Eye (tissue), 1 donor: ENCODE measurements around the gene PFDN1.

Source experiments
- DNase-seq: peaks from one replicate; pipeline ENCODE4 v3.0.0-alpha.2; 2015

PFDN1 gene

DNA sequence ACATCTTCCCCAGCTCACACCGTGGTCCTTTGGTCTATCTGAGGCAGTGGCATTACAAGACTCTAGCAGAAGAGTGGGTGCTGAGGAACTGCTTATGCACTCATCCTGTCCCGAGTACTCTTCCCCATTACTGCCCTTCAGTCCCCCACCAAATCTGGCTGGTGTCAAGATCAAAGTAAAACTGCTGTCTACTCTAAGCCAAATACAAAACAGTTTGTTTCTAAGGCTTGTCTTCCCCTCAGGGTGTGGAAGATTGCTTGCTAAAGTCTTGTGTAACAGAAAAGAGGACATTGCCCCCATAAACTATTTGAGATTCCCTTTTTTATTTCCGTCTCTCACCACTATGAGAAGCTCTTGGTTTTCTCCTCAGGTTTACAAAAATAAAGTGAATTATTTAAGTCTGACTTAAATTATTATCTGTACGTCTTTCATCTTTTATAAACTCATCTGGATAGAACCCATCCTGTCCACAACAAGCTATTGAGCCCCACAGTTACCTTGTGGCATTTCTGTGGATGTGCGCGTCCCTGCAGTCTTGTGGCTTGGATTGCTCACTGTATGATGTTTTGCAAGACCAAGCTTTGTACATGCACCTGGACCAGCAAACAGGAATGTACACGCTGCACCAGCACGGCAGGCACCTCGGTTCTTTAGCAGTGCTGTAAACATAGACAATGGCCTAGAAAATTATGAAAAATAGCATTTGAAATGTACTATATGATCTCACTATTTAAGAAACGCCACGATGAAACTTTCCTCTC lies 66.9 kb downstream of the PFDN1 start:
- DNase-seq, result no peak

DNA sequence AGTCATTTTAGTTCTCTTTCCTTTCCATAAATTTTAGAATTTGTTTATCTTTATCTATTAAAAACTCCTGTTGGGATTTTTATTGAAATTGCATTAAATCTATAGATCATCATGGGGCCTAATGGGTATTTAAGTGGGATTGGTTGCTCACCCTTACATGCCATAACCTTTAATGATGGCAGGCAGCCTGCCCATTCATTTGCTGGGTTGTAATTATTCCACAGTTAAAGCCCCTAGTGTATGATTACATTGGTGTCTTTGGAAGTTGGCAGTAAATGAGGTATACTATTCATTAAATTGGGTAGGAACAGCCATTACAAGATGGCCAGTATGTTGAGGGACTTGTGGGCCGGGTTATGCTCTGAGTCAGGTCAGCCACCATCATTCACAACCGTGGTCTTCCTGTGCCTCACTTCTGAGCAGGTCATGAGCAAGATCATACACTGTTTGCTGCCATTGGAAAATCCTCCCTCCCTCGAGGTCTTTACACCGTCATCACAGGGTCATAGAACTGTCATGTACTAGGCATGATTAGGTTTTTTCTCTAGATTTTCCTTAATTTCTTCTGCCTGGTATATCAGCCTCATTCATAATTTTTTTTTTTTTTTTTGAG lies 68.4 kb downstream of the PFDN1 start:
- no peak for DNase-seq

DNA sequence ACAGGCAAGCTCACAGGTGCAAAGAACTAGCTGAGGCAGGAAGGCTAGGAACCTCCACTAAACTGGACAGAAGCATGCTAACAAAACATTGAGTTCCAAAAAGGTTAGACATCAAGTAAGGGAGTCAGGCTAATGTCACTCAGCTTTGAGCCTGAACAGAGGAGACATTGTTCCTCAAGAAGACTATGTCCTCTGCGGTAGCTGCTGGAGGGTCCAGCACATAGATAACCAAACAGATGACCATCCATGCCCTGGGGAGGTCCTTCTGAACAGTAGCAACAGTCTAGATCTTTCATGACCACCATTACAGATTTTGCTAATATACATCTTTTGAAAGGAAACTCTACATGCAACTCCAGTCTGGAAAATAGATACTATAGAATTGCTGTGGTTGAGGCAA lies 70.2 kb downstream of the PFDN1 start:
- DNase-seq, result no peak

DNA sequence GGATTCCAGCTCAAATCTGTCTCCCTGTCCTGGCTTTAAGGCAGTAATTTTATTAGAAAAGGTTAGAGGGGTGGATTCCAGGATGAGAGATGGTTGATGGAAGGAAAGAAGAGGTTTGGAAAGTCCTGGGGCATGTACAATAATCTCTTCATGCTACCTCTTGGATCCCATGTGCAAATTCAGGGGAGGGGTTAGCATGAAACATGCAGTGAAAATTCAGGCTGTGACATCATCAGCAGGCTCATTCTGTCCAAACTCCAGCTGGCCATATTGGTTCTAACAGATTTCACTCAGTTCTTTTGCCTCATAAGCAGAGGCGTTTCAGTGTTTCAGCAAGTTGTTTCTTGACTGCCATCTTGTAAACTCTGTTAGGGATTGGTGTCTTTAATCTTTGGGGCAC lies 72.5 kb downstream of the PFDN1 start:
- DNase-seq, result no peak

DNA sequence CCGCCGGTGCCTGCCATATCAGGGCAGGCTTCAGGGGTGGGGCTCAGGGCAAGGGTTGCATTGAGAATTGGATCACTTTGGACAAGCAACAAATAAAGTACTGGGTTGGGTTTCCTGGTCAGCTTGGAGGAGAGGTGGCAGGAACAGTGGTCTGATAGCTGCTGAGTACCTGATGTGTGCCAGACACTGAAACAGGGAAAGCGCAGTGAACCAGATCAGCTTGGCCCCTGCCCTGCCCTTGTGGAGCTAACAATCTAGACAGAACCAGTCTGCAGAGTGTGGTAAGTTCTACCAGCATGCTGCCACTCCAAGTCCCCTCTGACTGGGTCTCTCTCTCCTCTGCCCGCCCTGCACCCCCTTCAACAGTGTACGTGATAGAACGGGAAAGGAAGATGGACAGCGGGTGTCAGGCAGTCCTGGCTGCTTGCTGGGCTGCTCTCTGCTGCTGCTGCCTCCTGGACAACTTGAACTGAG lies 74.5 kb downstream of the PFDN1 start:
- no peak for DNase-seq

DNA sequence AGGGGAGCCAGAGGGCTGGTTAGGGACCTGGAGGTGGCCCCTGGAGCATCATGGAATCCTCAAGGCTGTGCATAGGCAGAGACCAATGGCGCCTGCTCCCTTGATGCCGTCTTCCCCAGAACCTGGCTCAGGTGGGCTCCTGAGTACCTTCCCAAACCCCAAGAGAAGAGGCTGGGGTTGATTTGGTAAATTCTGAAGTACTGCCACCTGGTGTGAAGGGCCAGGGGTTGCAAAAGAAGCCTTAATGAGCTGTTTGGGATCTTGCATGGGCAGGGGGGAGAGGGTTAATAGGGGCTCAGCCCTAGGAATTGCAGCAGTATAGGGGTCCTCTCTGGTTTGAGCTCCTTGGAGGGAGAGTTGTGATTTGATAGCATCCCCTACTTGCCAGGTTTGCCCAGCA lies 75.9 kb downstream of the PFDN1 start:
- DNase-seq, result no peak

DNA sequence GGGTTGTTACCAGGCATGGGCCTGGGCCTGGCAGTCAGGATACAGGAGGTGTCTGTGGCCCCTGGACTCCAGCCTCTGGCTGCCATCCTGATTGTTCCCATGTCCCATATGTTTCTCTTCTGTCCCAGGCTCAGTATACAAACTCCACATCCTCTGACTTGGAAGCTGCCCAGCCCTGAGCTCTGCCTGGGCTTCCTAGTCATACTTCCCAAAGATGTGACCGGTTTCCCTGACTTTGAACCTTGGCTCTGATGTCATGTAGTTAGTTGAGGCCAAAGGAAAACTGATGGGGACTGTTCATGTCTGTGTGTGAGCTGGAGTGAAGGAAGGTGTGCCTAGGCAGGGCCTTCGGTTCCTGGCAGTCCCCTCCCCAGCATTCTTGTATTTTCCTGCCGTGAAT lies 77.5 kb downstream of the PFDN1 start:
- DNase-seq, result no peak

DNA sequence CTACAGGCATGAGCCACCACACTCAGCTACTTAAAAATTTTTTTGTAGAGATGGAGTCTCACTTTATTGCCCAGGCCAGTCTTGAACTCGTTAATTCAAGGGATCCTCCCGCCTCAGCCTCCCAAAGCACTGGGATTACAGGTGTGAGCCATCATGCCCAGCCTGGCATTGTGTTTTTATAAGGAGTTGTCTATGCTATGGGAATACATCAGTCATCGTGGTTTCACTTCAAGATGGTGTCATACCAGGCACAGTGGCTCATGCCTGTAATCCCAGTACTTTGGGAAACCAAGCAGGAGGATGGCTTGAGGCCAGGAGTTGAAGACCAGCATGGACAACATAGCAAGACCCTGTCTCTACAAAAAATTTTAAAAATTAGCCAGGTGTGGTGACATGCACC lies 78.2 kb downstream of the PFDN1 start:
- no peak for DNase-seq

DNA sequence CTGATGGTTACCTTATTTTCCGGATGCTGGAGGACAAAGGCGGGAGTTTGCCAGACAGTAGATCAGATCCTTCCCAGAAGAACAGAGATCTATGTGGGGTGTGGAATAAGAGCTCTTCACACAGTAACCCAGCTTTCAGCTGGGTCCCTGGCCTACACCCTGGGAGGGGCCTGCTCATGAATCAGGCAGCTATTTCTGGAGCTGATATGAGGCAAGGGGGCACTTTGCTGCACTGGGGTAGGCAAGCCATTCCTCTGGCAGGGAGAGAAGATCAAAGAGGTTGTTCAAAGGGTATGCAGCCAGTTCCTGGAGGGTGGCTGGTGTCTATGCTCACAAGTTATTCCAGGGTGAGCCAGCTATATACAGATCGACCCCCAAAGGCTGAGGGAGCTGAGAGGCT lies 79.3 kb downstream of the PFDN1 start:
- DNase-seq, result no peak

DNA sequence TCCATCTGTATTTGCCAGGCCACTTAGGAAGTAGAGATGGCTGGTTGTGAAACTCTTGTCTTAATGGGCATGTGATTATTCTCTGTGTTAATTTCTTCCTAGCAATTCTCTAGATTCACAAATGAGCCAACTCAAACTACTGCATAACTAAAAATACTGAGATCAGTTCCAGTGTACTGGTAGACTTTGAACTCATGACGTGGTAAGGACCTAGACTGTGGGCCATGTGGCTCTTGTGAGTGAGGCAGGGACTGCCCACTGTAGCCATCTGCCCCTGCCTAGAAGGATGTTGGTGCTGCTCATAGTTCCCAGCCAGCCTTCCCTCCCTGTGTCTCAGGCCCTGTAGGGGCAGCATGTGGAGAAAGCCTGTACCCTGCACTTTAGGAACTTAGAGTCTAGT lies 80.5 kb downstream of the PFDN1 start:
- no peak for DNase-seq

DNA sequence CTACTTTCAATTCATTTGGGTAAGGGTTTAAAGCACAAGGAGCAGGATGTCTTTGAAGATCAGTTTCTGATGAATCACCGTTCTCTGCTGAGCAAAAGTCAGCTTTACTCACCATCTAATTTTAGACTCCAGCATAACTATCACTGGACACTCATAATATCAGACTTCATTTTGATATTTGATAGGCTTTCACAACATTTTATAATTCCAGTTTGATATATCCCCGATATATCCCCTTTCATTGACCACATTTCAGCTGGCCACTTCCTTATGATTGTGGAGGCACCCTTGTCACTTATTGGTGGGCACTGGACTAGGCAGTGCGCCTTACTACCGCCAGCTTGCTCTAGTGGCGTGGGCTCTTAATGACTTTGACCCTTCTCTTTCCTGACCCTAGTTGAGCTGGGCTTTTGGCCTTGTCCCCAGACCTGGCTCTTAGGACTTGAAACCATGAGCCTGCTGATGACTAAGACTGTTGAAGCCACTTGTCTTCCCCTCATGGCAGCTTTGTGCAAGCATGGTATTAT lies 81.1 kb downstream of the PFDN1 start:
- no peak for DNase-seq

DNA sequence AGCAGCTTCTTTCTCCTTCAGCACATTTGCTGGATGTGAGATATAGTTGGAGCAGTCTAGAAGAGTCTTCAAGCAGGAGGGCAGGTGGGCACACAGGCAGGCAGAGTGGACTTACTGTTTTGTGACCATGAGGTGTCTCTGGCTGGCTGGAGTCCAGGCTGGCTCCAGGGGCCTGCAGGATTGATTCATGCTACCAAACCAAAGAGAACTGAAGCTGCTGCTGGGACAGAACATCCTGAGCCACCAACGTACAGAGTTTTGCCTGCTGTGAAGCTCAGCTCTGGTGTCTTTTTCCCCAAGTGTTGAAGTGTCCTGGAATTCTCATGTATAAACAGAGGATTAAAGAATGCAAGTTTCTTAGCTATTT lies 82.2 kb downstream of the PFDN1 start:
- no peak for DNase-seq

DNA sequence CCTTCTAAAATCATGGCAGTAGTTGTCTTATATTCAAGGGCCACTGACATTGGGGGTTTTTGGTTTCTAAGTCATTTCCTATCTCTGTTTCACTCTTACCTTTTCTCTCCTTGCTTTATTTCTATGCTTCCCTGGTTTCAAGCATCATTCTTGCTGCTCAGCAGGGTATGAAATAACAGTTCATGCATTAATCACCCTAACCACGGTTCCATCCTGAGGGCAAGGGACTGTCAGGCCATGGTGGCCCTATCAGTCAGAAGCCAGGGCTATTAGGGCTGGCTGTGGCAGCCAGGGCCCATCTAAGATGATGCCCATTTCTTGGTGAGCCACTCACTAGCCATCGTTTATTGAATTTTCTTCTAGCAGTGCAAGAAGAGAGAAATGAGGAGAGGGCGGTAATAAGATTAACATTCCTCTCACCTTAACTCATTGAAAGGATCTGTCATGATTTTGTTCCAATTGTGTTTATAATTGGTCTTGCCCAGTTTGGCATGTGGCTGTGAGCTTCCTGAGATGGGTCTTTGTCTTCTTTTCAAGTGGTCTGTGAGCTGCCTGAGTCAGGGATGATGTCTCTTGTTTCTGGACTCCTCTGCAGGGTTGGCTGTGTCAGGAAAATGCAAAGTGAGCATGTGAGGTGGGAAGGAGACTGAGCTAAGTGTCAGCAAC lies 82.7 kb downstream of the PFDN1 start:
- peak; percentile 47 for DNase-seq

DNA sequence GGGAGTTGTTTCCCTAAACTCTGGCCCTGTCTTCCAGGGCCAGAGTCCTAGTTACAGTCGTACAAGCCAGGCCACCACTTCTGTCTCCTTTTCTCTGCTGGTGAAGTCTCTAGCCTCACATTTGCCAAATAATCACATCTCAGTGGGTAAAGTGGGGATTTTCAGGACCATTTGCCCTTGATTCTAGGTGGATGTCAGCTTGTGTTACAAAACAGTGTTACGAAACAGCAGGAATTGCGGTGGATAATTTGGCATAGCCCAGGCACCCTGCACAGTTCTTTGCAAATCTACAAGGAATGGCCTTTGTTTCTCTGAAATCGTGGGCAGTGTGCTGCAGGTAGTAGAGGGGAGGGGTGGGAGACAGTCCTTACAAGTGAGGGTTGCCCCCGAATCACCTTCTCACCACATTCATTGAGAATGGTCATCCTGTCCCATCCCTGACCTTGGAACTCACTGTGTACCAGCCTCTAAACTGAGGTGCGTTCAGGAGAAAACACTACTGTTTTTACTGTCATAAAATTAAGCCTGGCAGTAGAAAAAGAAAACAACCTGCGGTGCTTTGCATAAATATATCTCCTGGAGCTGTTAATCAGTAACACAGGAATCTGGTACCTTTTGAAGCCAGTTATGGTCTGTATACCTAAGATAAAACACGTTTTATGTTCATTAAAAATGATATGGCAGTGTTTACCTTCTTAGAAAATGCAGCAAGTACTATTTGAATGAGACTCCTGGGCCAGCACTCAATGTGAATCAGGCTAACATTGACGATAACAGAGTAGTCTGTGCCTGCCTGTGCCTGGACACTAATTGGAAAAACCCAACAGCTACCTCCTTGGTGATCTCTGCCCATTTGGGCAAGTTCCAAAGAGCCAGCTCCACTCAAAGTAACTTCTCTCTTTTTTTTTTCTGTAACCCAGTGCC lies 83.6 kb downstream of the PFDN1 start:
- no peak for DNase-seq

DNA sequence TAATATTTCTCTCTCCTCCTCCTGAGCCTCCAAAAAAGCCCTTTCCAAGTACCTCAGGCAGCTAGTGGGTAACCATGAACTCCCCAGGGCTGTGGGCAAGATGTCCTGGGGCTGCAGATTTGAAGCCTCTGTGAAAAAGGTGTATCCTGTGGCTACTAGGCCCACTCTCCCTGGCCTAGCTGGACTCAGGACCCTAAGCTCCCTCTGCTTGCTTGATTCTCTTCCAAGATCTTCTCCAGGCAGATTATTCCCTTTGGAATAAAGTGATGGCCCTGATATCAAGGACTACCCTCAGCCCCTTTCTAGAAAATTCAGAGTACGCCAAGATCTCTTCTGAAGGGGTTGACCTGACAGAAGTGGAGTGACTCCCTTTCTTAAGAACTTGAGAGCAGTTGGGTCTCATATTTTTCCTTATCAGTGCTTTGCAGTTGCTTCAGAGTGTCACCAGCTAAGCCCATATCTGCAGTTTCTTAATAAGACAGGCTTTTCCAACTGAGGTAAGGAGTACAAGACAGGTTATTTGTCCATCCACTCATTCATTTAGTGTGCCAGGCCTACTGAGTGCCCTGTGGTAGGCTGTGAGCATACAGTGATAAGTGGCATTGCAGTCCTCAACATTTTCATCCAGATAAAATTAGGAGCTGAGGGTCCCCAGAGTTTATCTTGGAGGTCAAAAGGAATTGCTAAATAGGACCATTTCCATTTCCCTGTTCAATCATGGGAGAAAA lies 85.4 kb downstream of the PFDN1 start:
- DNase-seq, result no peak

DNA sequence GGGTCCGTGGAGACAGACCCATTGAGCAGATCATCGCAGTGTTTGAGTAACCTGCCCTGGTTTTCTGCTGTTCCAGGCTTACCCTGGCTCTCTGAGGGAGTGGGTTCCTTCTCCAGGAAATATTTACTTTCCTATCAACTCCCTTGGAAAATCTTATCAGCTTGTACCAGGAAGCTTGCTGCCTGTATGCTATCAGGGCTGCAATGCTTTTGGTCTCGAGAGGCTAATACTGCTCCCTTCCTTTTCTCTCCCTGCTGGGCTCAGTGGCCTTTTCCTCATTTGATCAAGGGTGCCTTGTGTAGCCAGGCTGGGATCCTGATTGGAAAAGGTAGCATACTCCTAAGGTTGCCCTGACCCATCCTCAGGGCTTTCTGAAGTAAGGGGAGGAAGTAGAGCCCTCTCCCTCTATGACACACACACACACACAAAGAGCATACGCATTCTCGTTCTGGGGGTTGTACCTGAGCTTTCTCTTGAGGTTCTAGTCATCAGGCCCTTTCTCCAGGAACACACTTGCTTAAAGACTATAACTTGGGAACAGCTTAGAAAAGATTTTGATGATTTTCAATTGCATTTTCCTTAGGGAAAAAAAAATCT lies 86.3 kb downstream of the PFDN1 start:
- no peak for DNase-seq

DNA sequence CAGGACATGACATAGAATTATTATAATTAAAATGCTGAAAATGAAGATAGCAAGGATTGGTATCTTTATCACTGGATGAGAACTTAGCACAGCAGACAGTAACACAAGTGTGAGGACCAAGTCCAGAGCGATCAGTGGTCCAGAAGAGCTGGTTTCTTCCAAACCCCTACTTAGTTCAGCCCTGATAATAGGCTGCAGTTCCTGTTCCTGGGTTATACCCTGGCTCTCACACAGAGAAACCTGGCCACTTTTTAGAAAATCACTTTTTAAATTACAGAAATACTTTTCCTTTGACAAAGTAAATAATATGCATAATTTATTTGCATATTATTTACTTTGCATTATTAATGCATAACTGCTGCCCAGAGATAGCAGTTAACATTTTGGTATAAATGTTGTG lies 87.6 kb downstream of the PFDN1 start:
- DNase-seq, result no peak

DNA sequence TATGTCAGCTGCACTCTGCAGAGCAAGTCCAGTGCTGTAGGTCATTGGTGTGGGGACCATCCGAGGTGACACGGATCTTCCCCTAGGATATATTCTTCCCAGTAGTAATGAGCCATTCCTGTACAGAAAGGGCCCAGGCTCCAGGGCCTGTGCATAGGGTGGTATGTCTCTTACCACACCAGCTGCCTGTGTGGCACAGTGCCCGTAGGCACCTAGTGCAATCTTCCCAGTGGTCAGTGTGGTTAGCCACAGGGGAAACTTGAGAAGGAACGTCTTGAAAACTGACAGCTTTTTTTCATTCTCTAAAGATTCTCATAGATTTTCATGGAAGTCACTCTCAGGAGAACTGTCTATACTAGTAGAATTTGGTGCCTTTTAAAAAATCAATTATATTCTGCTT lies 88.1 kb downstream of the PFDN1 start:
- no peak for DNase-seq

DNA sequence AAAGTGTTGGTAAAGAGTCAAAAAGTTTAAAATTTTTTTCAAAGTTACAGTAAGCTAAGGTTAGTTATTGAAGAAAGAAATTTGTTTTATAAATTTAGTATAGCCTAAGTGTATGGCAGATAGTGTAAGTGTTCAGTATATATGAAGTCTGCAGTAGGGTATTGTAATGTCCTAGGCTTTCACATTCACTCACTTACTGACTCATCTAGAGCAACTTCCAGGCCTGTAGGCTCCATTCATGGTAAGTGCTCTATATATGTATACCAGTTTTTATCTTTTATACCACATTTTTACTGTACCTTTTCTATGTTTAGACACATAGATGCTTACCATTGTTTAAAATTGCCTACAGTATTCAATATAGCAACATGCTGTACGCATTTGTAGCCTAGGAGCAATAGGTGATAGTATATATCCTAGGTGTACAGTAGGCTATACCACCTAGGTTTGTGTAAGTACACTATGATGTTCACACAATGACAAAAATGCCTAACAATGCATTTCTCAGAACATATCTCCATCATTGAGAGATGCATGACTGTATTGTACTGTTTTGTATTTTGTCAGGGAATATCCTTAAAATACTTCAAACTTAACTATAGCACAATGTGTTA lies 89.4 kb downstream of the PFDN1 start:
- DNase-seq, result no peak

DNA sequence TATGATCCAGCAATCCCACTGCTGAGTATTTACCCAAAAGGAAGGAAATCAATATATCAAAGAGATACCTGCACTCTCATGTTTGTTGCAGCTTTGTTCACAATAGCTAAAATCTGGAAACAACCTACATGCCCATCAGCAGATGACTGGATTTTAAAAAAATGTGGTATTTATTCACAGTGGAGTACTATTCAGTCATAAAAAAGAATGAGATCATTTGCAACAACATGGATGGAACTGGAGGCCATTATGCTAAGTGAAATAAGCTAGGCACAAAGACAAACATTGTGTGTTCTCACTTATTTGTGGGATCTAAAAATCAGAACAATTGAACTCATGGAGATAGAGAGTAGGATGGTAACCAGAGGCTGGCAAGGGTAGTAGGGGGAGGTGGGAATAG lies 94.8 kb downstream of the PFDN1 start:
- no peak for DNase-seq

DNA sequence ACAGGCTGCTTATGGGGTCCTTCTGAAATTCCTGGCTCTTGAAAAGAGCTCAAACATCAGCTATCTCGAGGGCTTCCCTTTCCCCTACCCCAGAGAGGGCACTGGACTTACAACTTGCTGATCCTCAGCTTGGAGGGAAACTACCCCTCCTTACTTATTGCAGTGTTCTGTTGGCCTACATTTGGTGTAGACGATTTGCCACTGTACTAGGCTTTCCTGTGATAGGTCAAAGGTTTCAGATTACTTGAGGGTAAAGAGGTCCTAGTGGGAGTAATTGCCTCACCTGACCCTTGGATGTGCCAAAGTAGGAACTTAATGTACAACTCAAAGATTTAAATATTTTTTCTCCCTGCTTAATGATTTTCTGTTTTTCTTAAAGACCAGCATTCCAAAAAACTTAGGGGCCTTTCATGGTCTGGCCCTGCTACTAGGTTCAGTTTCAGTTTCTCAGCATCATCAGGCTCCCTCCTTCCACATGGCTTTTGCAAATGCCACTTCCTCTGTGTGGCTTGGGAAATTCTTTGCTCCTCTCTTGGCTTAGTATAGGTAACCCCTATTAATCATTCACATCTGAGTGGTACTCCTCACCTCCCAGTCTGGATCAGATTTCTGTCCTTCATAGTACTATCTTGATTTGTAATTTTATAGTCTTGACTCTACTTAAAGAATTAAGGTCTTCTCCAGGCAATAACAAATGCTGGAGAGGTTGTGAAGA lies 95.5 kb downstream of the PFDN1 start:
- DNase-seq, result no peak
